NCI-H526 (cell line): ENCODE data around the gene ELL.

ENCODE experiments used
- DNase-seq, 2 experiments: peaks; one replicate each; lab custom pipeline; 2025; lab: John Stamatoyannopoulos, UW

Gene ELL

GRCh38 chr19:18488838-18489626 lies 32.8 kb downstream of the ELL start:
- peak in 1 of 2 experiments; percentile 16 for DNase-seq

- no peak for DNase-seq
These were observed 33.5 kb downstream of the ELL start for GRCh38 chr19:18488403-18488723.

GRCh38 chr19:18487576-18488402 lies 34.1 kb downstream of the ELL start:
- DNase-seq: no peak

GRCh38 chr19:18486746-18487145 lies 35.1 kb downstream of the ELL start:
- DNase-seq: no peak

GRCh38 chr19:18484992-18485391 lies 36.9 kb downstream of the ELL start:
- DNase-seq: no peak

GRCh38 chr19:18483119-18483890 lies 38.6 kb downstream of the ELL start:
- DNase-seq: no peak

GRCh38 chr19:18481505-18482222 lies 40.2 kb downstream of the ELL start:
- no peak for DNase-seq

- no peak for DNase-seq
These were observed 41.7 kb downstream of the ELL start for GRCh38 chr19:18480006-18480691.

GRCh38 chr19:18478545-18479311 lies 43.1 kb downstream of the ELL start:
- DNase-seq: no peak

- no peak for DNase-seq
These were observed 43.9 kb downstream of the ELL start for GRCh38 chr19:18477974-18478373.

- no peak for DNase-seq
These were observed 44.7 kb downstream of the ELL start for GRCh38 chr19:18477042-18477779.

- DNase-seq: no peak
These were observed 45.3 kb downstream of the ELL start for GRCh38 chr19:18476507-18477041.

GRCh38 chr19:18475762-18476331 lies 46.0 kb downstream of the ELL start:
- DNase-seq: no peak

GRCh38 chr19:18475004-18475453 lies 46.8 kb downstream of the ELL start:
- DNase-seq: no peak

- DNase-seq: no peak
These were observed 47.4 kb downstream of the ELL start for GRCh38 chr19:18474366-18474887.

GRCh38 chr19:18473706-18474087 lies 48.2 kb downstream of the ELL start:
- DNase-seq: no peak

GRCh38 chr19:18473003-18473705 lies 48.7 kb downstream of the ELL start:
- DNase-seq: no peak

GRCh38 chr19:18470787-18471186 lies 51.1 kb downstream of the ELL start:
- no peak for DNase-seq
